HepG2 (cell line): ENCODE measurements around the gene INTS15. TPM values are rescaled to one million over a fixed set of nuclear protein-coding genes. Genes with fewer than 3 reads are reported as not detected.

Experiments used
- ATM ChIP-seq: fragments of 450-650 bp; IDR thresholded peaks from 2 replicates; pipeline ENCODE4 v1.7.1; 2017; ENCODE audit warnings: mild to moderate bottlenecking, borderline replicate concordance
- FOXM1 ChIP-seq: sonication (generic); formaldehyde crosslinking; IDR thresholded peaks from 2 replicates; pipeline ENCODE4 v1.5.0; 2020; ENCODE audit warnings: missing genetic modification reagents
- GABPB1 ChIP-seq: IDR thresholded peaks from 2 replicates; pipeline ENCODE4 v1.6.1; 2016; ENCODE audit warnings: mild to moderate bottlenecking, missing genetic modification reagents, moderate library complexity, missing compliant biosample characterization
- RNF2 ChIP-seq: fragments of 450-650 bp; conservative IDR thresholded peaks from 2 replicates; pipeline ENCODE4 v1.6.1; 2016; ENCODE audit warnings: low read depth
- SIN3A ChIP-seq: IDR thresholded peaks from 2 replicates; pipeline ENCODE4 v1.6.1; 2011; ENCODE audit warnings: low read depth, mild to moderate bottlenecking, control low read depth, low read length, borderline replicate concordance
- SRSF1 ChIP-seq: fragments of 200-400 bp; formaldehyde crosslinking; optimal IDR thresholded peaks from 2 replicates; pipeline ENCODE3; 2017; ENCODE audit warnings: mild to moderate bottlenecking, low read depth, low read length, moderate library complexity
- YEATS2 ChIP-seq: sonication (generic); formaldehyde crosslinking; IDR thresholded peaks from 2 replicates; pipeline ENCODE4 v1.4.0; 2020; ENCODE audit warnings: missing genetic modification reagents, borderline replicate concordance
- ZNF256 ChIP-seq: sonication (generic); formaldehyde crosslinking; conservative IDR thresholded peaks from 2 replicates; pipeline ENCODE4 v1.4.0; 2020; ENCODE audit warnings: missing genetic modification reagents
- ZNF326 ChIP-seq: sonication (generic); formaldehyde crosslinking; IDR thresholded peaks from 2 replicates; pipeline ENCODE4 v1.4.0; 2020; ENCODE audit warnings: missing genetic modification reagents, borderline replicate concordance
- ZNF432 ChIP-seq: sonication (generic); formaldehyde crosslinking; IDR thresholded peaks from 2 replicates; pipeline ENCODE4 v1.5.0; 2020; ENCODE audit warnings: missing genetic modification reagents, mild to moderate bottlenecking, borderline replicate concordance
- ZNF703 ChIP-seq: sonication (generic); formaldehyde crosslinking; IDR thresholded peaks from 2 replicates; pipeline ENCODE4 v1.5.1; 2020; ENCODE audit warnings: missing genetic modification reagents, mild to moderate bottlenecking, moderate library complexity, borderline replicate concordance
- ZNF781 ChIP-seq: sonication (generic); formaldehyde crosslinking; IDR thresholded peaks from 2 replicates; pipeline ENCODE4 v1.5.1; 2020; ENCODE audit warnings: borderline replicate concordance, mild to moderate bottlenecking, missing genetic modification reagents; ENCODE audit errors: not compliant biosample characterization
- ZNF816 ChIP-seq: sonication (generic); formaldehyde crosslinking; IDR thresholded peaks from 2 replicates; pipeline ENCODE4 v1.8.0; 2022; ENCODE audit warnings: missing genetic modification reagents, mild to moderate bottlenecking, borderline replicate concordance
- ZZZ3 ChIP-seq: sonication (generic); formaldehyde crosslinking; IDR thresholded peaks from 2 replicates; pipeline ENCODE4 v1.4.0; 2020; ENCODE audit warnings: missing genetic modification reagents, mild to moderate bottlenecking, borderline replicate concordance
- polyA plus RNA-seq, 8 experiments: library from polyadenylated mRNA; depleted of rRNA in 3 of 8; stranded (reverse) in 7 of 8; unstranded in 1 of 8; fragments of >200 nt; fragmentation: Illumina TruSeq in 4 of 8; extraction: Trizol in 4 of 8; gene quantifications; 2 replicates each; pipeline versions ENCODE4 v1.2.1 to v1.2.3, GENCODE V29; 2011 to 2016; ENCODE audit warnings: low read depth in 4 of 8, missing spikeins in 1 of 8, mixed read lengths in 1 of 8; ENCODE audit not compliant: insufficient read depth in 1 of 8
- total RNA-seq, 5 experiments: library from RNA; depleted of rRNA; stranded (reverse); fragments of >200 nt; fragmentation: Illumina TruSeq; extraction: Trizol; gene quantifications; 2 replicates each; pipeline ENCODE4 v1.2.3, GENCODE V29; 2016; ENCODE audit warnings: low read depth in 1 of 5
- TF ChIP-seq, protein P1 (sequence below): IDR thresholded peaks from 2 replicates; pipeline ENCODE4 v1.6.1; 2016; ENCODE audit warnings: mild to moderate bottlenecking
- TF ChIP-seq, protein P2 (sequence below): sonication (generic); formaldehyde crosslinking; conservative IDR thresholded peaks from 2 replicates; pipeline ENCODE4 v1.5.0; 2020; ENCODE audit warnings: missing genetic modification reagents
- TF ChIP-seq, protein P3 (sequence below): sonication (generic); formaldehyde crosslinking; IDR thresholded peaks from 2 replicates; pipeline ENCODE4 v1.4.0; 2020; ENCODE audit warnings: missing genetic modification reagents
- TF ChIP-seq, protein P4 (sequence below): sonication (generic); formaldehyde crosslinking; IDR thresholded peaks from 2 replicates; pipeline ENCODE4 v1.4.0; 2020; ENCODE audit warnings: missing genetic modification reagents
- TF ChIP-seq, protein P5 (sequence below): sonication (generic); formaldehyde crosslinking; IDR thresholded peaks from 2 replicates; pipeline ENCODE4 v1.8.0; 2022; ENCODE audit warnings: missing genetic modification reagents, mild to moderate bottlenecking, moderate library complexity, borderline replicate concordance
- TF ChIP-seq, protein P6 (sequence below): sonication (generic); formaldehyde crosslinking; IDR thresholded peaks from 2 replicates; pipeline ENCODE4 v1.4.0; 2020; ENCODE audit warnings: mild to moderate bottlenecking, missing genetic modification reagents

Gene INTS15
- total and polyA plus RNA-seq, 2 of the 13 experiments (the other 11 are each of a cell fraction or from before 2014, with no cell fraction given) = 16.3 to 25.7 TPM

DNA sequence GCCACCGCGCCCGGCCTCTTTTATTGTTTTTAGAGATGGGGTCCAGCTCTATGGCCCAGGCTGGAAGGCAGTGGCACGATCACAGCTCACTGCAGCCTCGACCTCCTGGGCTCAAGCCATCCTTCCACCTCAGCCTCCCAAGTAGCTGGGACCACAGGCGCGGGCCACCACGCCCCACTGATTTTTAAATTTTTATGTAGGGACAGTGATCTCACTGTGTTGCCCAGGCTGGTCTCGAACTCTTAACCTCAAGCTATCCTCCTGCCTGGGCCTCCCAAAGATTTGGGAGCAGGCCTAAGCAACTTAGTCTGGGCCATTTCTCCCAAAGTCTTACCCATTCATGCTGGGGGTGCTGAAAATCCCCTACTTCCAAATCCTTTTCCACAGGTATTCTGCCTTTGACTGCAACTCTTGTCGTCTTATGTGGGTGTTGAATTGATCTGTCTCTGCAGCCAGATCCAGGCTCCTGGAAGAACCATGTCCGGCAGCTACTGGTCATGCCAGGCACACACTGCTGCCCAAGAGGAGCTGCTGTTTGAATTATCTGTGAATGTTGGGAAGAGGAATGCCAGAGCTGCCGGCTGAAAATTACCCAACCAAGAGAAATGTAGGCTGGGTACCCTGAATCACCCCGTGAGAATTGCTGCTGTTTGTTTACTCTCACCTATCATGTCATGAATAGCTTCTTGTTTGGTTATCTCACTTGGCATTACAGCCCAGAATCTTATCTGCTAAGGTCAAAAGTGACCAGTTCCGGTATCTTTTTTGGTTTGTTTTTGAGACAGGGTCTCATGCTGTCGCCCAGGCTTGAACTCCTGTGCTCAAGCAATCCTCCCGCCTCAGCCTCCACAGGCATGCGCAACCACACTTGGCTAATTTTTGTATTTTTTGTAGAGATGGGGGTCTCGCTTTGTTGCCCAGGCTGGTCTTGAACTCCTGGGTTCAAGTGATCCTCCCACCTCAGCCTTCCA is 11.4 kb upstream of the INTS15 start (continued):
- TF ChIP-seq RNF2 (no peak), SIN3A (no peak), YEATS2 (CRISPR knock-in tag) (peak; percentile 30; the same call in 1 of the 2 replicates), ATM (no peak), SRSF1 (no peak), ZNF432 (CRISPR knock-in tag) (no peak), ZZZ3 (CRISPR knock-in tag) (no peak), ZNF816 (CRISPR knock-in tag) (no peak), ZNF256 (CRISPR knock-in tag) (no peak), ZNF781 (CRISPR knock-in tag) (peak; percentile 51), ZNF326 (CRISPR knock-in tag) (no peak), FOXM1 (CRISPR knock-in tag) (no peak), ZNF703 (no peak), GABPB1 (CRISPR knock-in tag) (peak; percentile 65)
- TF ChIP-seq, protein P1, sequence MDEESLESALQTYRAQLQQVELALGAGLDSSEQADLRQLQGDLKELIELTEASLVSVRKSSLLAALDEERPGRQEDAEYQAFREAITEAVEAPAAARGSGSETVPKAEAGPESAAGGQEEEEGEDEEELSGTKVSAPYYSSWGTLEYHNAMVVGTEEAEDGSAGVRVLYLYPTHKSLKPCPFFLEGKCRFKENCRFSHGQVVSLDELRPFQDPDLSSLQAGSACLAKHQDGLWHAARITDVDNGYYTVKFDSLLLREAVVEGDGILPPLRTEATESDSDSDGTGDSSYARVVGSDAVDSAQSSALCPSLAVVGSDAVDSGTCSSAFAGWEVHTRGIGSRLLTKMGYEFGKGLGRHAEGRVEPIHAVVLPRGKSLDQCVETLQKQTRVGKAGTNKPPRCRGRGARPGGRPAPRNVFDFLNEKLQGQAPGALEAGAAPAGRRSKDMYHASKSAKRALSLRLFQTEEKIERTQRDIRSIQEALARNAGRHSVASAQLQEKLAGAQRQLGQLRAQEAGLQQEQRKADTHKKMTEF (CRISPR knock-in tag) = peak; percentile 48
- TF ChIP-seq, protein P2, sequence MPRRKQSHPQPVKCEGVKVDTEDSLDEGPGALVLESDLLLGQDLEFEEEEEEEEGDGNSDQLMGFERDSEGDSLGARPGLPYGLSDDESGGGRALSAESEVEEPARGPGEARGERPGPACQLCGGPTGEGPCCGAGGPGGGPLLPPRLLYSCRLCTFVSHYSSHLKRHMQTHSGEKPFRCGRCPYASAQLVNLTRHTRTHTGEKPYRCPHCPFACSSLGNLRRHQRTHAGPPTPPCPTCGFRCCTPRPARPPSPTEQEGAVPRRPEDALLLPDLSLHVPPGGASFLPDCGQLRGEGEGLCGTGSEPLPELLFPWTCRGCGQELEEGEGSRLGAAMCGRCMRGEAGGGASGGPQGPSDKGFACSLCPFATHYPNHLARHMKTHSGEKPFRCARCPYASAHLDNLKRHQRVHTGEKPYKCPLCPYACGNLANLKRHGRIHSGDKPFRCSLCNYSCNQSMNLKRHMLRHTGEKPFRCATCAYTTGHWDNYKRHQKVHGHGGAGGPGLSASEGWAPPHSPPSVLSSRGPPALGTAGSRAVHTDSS = no peak
- TF ChIP-seq, protein P3, sequence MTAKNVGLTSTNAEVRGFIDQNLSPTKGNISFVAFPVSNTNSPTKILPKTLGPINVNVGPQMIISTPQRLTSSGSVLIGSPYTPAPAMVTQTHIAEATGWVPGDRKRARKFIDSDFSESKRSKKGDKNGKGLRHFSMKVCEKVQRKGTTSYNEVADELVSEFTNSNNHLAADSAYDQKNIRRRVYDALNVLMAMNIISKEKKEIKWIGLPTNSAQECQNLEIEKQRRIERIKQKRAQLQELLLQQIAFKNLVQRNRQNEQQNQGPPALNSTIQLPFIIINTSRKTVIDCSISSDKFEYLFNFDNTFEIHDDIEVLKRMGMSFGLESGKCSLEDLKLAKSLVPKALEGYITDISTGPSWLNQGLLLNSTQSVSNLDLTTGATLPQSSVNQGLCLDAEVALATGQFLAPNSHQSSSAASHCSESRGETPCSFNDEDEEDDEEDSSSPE = peak; percentile 52
- TF ChIP-seq, protein P4, sequence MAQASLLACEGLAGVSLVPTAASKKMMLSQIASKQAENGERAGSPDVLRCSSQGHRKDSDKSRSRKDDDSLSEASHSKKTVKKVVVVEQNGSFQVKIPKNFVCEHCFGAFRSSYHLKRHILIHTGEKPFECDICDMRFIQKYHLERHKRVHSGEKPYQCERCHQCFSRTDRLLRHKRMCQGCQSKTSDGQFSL (CRISPR knock-in tag) = no peak
- TF ChIP-seq, protein P5, sequence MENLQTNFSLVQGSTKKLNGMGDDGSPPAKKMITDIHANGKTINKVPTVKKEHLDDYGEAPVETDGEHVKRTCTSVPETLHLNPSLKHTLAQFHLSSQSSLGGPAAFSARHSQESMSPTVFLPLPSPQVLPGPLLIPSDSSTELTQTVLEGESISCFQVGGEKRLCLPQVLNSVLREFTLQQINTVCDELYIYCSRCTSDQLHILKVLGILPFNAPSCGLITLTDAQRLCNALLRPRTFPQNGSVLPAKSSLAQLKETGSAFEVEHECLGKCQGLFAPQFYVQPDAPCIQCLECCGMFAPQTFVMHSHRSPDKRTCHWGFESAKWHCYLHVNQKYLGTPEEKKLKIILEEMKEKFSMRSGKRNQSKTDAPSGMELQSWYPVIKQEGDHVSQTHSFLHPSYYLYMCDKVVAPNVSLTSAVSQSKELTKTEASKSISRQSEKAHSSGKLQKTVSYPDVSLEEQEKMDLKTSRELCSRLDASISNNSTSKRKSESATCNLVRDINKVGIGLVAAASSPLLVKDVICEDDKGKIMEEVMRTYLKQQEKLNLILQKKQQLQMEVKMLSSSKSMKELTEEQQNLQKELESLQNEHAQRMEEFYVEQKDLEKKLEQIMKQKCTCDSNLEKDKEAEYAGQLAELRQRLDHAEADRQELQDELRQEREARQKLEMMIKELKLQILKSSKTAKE (CRISPR knock-in tag) = peak; percentile 66; the same call in 1 of the 2 replicates
- TF ChIP-seq, protein P6, sequence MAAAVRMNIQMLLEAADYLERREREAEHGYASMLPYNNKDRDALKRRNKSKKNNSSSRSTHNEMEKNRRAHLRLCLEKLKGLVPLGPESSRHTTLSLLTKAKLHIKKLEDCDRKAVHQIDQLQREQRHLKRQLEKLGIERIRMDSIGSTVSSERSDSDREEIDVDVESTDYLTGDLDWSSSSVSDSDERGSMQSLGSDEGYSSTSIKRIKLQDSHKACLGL (CRISPR knock-in tag) = no peak
